ENCODE measurements around the gene ZNF182.
"Not testable (repeated sequence)": the region's sequence is repeated elsewhere in the genome, so short reads cannot be mapped to it uniquely, and the experiment has no call there.

Gene ZNF182

DNA sequence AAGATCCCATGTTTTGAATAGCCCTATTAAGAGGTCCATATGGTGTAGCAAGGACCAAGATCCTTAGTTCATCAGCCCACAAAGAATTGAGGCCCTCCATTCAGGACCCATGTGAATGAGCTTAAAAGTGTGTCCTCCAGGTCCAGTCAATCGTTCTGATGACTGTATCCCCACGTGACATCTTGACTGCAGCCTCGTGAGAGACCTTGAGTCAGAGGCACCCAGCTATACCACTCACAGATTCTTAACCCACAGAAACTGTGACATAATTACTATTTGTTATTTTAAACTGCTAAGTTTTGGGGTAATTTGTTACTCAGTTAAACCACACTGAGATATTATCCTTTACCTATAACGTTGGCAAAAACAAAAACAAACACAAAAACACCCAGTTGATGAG lies 62.4 kb downstream of the ZNF182 start:
- H3K27ac ChIP-seq, result no peak overlapping the region

GRCh38 chrX:47940448-47940847 lies 63.3 kb downstream of the ZNF182 start:
- TF ChIP-seq, protein P1, sequence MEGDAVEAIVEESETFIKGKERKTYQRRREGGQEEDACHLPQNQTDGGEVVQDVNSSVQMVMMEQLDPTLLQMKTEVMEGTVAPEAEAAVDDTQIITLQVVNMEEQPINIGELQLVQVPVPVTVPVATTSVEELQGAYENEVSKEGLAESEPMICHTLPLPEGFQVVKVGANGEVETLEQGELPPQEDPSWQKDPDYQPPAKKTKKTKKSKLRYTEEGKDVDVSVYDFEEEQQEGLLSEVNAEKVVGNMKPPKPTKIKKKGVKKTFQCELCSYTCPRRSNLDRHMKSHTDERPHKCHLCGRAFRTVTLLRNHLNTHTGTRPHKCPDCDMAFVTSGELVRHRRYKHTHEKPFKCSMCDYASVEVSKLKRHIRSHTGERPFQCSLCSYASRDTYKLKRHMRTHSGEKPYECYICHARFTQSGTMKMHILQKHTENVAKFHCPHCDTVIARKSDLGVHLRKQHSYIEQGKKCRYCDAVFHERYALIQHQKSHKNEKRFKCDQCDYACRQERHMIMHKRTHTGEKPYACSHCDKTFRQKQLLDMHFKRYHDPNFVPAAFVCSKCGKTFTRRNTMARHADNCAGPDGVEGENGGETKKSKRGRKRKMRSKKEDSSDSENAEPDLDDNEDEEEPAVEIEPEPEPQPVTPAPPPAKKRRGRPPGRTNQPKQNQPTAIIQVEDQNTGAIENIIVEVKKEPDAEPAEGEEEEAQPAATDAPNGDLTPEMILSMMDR (conservative IDR thresholded peaks at IDR 0.05), result no peak
- no peak for TF ChIP-seq ZFX (IDR thresholded peaks at IDR 0.05)
- H3K27ac ChIP-seq, result no peak overlapping the region

More for the DNA sequence above, 62.4 kb downstream of the ZNF182 start:
- TF ChIP-seq, protein P1 (conservative IDR thresholded peaks at IDR 0.05), result no peak
- no peak for TF ChIP-seq ZFX (IDR thresholded peaks at IDR 0.05)

- TF ChIP-seq, protein P1 (conservative IDR thresholded peaks at IDR 0.05), result no peak
- TF ChIP-seq ZFX (IDR thresholded peaks at IDR 0.05), result no peak
These were observed 66.9 kb downstream of the ZNF182 start for GRCh38 chrX:47936940-47937317.

GRCh38 chrX:47936224-47936939 lies 67.4 kb downstream of the ZNF182 start:
- TF ChIP-seq, protein P1 (conservative IDR thresholded peaks at IDR 0.05), result no peak
- TF ChIP-seq ZFX (IDR thresholded peaks at IDR 0.05), result no peak
- no peak overlapping the region for H3K27ac ChIP-seq

More at GRCh38 chrX:47936940-47937317, 66.9 kb downstream of the ZNF182 start:
- H3K27ac ChIP-seq, result no peak overlapping the region

DNA sequence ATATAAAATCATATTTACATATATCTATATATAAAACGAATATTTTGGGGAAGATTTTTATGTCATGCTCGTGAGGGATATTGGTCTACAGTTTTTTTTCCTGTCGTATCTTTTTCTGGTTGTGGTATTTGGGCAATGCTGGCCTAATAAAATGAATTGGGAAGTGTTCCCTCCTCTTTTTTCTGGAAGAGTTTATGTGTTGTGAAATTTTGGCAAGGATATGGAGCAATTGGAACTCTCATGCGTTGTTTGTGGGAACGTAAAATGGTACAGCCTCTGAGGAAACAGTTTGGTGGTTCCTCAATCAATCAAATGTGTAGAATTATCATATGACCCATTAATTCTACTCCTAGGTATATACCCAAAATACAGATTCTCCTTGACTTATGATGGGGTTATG lies 69.8 kb downstream of the ZNF182 start:
- H3K27ac ChIP-seq, result no peak overlapping the region
- TF ChIP-seq, protein P1 (conservative IDR thresholded peaks at IDR 0.05), result no peak
- TF ChIP-seq ZFX (IDR thresholded peaks at IDR 0.05), result no peak

DNA sequence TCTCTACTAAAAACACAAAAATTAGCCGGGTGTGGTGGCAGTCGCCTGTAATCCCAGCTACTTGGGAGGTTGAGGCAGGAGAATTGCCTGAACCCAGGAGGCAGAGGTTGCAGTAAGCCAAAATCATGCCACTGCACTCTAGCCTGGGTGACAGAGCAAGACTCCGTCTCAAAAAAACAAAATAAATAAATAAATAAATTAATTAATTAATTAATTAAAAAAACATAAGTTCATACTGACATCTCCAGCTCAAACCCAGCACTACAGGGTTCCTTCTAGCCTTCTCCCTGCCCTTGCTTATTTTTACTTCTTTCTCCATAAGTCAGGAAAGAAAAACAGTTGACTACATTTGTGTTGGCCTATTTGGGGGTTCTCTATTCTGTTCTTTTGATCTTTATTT lies 71.8 kb downstream of the ZNF182 start:
- H3K27ac ChIP-seq, result not testable (repeated sequence)

GRCh38 chrX:47927212-47927611 lies 76.6 kb downstream of the ZNF182 start:
- no peak overlapping the region for H3K27ac ChIP-seq
- TF ChIP-seq ZFX (IDR thresholded peaks at IDR 0.05), result no peak
- TF ChIP-seq, protein P1 (conservative IDR thresholded peaks at IDR 0.05), result no peak
